NOMO-1 treated with dmso at 0.1 percent for 144 hours (cell line): ENCODE results near the gene DEDD2.

Experiments
- DNase-seq: peaks from one replicate; lab custom pipeline; 2025; ENCODE audit not compliant: unreplicated experiment; lab: John Stamatoyannopoulos, UW

DEDD2 gene

DNA sequence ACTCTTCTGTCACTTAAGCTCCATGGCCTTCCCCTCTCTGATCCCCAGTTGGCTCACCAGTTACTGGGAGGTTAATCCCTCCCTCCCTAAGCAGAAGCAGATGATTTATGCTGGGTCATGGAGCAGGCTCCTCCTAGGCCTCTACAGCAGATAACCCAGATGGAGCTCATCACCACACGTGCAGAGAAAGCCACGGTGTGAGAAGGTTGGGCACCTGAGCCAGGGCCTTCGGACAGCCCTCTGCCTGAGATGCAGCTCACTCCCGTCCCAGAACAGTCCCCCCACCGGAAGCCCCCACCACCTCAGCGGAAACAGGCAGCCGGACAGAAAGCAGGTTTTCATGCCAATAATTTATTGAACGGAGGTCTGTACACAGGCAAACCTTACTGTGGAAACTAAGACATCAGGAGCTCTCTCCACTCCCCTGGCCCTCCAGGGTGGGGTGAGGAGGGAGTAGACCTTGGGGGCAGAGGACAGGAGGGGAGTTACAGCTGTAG is 12.4 kb upstream of the DEDD2 start:
- no peak for DNase-seq

DNA sequence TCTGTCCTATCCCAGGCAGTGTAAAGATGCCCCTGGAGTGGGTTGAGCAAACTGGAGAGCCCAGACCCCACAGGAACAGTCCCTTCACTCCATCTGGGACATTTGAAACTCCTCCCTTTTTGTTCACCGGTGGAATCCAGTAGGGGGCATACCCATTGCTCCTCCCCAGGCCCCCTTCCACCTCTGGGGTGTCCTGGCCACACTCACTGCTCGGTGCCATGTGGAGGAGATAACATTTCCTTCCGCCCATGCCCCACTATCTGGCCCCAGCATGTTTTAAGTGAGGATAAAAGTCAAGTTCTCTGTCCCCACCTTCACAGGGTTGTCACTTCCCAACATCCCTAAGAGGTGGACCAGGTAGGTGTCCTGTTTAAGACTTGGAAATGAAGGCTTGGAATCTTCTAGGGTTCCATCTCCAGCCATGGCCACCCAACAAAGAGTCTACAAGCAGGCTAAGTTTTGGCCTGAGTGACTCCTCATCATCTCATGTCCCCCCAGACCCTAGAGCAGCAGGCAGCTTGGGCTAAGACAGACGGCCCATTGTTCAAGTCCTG is 11.9 kb upstream of the DEDD2 start:
- DNase-seq, result no peak

DNA sequence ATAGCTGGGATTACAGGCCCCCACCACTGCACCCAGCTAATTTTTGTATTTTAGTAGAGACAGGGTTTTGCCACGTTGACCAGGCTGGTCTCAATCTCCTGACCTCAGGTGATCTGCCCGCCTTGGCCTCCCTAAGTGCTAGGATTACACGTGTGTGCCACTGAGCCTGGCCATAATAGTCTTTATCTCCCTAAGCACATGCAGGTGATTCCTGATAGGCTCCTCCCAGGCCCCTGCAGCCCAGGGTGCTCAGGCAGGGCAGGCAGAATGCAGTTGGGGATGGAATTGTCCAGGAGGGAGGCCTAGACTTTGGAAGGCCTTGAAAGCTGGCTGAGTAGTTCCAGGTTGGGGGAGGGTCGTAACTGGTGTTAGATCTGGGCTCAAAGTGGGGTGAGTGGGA is 11.2 kb upstream of the DEDD2 start:
- DNase-seq, result no peak

DNA sequence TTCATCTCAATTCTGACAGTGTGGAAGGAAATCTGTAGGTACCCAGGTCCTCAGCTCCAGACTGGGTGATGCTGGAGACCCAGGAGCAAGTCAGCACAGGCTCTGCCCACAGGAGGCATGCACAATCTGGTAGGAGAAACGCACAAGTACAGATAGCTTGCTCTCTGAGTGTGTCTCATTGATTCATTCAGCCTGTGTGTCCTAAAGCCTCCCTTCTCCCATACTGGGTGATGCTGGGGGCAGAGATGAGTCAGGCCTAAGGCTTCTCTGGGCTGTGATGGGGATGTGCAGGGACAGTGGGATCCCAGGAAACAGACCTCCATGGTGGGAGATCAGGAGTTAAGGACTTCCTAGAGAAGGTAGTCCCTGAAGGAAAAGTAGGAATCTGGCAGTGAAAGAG is 9.4 kb upstream of the DEDD2 start:
- DNase-seq, result no peak

DNA sequence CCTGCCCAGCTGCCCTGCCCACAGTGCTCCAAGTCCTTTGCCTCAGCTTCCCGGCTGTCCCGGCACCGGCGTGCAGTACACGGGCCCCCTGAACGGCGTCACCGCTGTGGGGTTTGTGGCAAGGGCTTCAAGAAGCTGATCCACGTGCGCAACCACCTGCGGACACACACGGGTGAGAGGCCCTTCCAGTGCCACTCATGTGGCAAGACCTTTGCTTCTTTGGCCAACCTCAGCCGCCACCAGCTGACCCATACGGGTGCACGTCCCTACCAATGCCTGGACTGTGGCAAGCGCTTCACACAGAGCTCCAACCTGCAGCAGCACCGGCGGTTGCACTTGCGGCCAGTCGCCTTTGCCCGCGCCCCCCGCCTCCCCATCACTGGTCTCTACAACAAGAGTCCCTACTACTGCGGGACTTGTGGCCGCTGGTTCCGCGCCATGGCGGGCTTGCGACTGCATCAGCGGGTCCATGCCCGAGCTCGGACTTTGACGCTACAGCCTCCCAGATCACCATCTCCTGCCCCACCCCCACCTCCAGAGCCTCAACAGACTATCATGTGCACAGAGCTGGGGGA is 8.3 kb upstream of the DEDD2 start:
- no peak for DNase-seq

DNA sequence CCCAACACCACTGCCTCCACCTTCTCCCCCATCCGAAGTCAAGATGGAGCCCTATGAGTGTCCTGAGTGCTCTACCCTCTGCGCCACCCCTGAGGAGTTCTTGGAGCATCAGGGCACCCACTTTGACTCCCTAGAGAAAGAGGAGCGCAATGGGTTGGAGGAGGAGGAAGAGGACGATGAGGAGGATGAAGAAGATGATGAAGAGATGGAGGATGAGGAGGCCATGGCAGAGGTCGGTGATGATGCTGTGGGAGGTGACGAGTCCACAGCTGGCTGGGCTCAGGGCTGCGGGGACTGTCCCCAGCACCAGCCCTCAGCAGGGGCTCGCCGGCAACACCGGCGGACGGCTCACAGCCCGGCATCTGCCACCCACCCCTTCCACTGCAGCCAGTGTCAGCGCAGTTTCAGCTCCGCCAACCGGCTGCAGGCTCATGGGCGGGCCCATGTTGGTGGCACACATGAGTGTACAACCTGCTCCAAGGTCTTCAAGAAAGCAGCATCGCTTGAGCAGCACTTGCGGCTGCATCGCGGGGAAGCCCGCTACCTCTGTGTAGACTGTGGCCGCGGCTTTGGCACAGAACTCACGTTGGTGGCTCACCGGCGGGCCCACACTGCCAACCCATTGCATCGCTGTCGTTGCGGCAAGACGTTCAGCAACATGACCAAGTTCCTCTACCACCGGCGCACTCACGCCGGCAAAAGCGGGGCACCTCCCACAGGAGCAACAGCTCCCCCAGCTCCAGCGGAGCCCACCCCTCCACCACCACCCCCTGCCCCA is 7.7 kb upstream of the DEDD2 start:
- no peak for DNase-seq

DNA sequence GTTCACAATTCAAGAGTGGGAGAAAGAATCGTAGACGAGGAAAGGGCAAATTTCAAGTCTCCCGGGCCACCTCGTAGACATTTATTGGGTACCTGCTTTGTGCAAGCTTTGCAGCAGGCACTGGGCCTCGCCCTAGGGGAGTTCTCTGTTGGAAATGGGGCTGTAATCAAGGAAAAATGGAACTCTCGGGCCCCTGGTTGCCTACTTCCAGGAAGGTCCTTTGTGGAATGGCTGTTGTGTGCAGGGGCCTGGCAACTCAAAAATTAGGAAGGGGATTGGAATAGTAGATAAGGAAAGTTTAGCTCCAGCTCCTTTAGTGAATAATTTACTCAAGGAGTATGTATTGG is 3.2 kb upstream of the DEDD2 start:
- DNase-seq, result no peak

DNA sequence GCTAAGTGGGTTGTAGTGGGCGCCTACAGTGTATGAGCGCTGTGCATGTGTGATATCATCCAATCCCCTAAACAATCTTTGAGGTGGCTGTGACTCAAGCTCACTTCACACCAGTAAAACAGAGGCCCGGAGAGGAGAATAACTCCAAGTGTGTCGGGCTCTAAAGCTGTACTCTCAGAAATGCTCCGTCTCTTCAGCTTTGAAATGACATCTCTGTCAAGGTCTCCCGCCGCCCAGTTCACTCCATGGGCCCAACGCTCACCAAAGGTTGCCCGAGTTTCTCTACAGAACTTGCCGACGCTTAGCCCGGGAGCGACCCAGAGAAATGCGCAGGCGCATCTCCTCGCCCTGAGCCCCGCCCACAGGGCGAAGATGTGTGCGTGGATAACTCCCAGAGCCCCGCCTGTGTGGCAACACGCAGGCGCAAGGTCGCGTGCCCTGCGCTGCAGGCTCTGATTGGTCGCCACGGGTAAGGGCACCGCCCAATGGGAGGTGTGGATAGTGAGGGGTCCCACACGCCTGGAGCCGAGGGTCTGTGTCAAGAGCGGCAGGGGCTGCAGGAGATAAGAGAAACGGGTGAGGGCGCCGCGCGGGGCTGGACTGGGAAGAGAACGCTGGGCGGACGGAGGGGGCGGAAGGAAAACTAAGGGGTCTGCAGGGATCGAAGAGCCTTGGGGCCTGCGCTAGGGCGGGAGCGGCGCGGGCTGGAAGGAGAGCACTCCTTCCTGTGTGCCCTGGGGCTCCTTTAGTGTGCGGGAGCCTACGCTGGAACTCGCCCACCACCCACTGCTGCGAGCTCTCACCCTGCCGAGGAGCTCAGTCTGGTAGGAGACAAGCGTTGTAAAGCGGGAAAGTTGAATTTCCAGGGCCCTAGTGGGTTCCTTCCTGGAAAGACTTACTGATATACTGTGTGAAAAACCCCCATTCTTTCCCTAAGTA is 2.6 kb upstream of the DEDD2 start, which contains the start of gene ZNF526:
TSS of gene ZNF526 (plus strand) at position 501 of the 939 bp plus-strand sequence. CDS start 4,092 bp downstream, outside the sequence.
- peak; percentile 96 for DNase-seq

DNA sequence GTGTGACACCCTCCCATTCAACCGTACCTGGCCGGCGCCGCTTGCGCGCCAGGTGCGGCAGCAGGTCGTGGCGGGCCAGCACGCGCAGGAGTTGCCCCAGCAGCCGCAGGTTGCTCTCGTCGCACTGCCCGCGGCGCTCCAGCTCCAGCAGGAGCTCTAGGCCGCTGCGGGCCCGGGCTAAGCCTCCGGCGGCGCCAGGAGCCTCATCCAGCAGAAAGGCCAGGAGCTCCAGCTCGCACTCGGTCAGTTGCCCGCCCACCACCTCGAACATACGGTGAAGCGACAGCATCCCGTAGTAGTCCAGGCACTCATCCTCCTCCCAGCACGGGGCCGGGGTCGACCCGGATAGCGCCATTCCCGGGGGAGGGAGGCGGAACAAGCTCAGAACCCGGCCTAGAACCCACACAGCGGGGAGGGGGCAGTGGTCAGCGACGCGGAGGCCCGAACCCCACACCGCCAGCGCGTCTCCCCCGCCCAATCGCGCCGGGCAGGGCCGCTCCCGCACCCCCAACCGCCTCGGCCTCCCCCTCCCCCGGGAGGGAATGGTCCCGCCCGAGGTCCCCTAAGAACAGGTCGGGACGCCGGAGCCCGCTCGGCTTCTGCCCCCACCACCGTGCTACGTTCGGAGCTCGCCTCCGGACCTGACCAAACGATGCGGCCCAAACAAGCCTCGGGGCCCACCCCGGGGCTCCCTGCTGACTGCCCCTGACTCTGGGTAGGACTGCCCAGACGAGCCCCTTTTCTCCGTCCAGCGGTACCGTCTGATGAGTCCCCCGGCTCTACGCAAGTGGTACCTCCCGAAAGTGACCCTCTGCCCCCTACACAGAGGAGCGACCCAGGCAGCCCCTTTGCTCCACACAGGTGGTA is 591 bp downstream of the DEDD2 start:
- no peak for DNase-seq

DNA sequence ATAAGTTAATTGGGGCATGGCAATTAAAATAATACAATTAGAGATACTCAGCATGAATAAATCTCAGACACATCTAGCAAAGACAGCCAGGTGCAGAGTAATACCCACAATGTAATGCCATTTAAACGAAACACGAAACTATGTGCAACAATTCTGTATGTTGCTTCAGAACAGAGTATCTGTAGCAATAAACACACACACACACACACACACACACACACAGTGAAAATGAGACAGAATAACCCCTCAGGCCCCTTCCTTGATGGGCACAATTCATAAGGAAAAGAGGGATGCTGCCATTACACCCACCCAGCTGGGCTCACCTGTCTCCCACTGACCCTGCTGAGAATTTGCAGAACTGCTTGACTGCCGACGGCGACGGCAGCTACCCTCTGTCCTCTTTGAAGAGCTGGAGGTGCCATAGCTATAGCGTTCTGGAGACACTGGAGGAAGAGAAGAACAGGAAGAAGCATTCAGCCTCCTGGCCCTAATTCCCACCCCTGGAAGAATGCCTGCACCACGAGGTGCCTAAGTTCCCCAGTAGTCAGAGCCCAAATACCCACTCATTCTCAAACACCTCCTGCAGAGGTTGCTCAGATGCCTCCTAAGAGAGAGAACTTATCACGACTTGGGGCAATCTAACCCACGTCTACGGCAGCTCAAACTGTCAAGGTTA is 2.5 kb downstream of the DEDD2 start:
- DNase-seq, result no peak

DNA sequence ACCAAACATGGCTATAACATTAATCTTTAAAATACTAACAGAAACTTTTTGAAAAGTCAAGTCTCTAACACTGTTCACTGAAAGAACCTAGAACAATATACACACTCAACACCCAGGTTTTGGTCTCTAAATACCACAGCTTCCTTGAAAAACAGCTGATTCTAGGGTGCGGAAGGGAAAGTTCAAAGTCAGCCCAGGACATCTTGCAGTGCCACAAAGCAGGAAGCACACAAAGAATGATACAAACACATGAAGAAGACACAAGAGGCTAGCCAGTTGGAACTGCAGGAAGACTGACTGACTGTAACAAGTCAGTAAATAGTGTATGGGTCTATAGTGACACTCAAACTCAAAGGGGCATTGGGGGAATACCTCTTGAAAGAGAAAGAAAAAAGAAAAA is 4.6 kb downstream of the DEDD2 start:
- DNase-seq, result no peak

DNA sequence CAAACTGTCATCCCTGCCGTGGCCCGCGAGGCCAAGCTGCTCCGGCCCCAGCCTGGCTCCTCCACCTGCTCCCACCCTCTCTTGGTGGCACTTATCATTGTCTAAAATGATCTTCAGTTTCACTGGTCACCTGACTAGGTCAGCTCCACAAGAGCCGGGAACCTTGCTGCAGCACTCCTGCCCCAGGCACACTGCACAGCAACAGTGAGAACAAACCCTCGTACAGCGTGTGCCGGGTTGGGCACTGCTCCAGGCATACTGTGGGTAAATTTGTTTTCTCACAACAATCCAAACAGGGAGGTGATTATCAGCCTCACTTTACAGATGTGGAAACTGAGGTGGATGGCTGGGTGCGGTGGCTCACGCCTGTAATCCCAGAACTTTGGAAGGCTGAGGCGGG is 8.9 kb downstream of the DEDD2 start:
- no peak for DNase-seq

DNA sequence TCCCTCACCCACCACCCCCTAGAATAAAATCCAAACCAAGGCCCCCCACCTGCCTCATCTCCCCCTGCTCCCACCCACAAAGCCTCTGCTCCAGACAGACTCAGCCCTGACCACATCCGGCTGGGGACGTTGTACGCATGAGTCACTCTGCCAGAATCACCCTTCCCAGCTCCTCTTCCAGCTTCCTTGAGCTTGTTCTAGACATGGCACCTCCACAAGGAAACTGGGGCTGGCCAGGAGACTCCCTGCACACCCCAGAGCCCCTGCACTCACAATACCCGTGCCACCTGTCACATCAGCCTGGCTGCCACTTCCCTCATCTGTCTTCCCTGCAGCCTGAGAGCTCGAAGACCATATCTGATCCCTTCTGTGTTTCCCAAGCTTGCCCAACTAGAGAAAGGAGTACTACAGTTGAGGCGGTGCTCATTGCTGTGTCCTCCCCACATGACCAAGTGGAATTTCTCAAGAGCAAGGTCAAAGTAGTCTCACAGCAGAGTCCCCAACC is 9.7 kb downstream of the DEDD2 start:
- peak; percentile 9 for DNase-seq

DNA sequence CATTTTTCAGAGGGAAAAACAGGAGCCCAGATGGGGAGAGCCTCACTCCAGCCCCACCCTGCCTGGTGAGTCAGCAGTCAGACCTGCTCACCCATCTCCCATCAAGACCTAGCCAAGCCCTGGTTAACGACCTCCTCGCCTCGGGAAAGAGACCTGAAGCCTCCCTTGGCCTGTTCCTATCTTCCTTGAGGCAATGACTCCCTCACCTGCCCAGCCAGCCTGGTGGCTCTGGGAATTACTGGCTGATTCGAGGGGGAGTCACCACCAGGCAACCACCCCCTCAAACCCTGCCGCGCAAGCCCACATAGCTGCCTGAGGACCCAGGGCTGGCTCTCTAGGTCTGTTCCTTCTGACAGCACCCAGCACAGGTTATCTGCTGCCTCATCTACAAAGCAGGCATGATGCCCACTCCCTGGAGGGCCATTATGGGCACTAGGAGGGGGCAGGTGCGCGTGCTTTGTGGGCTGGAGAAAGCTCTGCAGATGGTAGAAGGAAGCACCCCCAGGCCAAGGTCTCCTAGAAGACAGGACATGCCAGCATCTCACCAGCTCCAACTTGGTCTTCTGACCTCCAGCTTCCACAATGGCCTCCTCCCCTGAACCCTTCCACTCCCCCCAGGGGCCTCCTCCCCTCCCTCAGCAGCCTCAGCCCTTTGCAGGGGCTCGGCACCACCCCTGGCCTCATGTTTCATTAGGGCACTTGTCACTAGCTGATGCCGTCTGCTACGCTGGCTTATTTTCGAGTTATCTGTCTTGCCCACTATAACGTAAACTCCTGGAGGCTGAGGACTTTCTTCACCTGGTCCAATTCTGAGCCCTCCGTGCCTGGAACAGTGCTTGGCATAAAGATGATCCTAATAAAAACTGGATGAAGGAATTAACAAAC is 10.4 kb downstream of the DEDD2 start:
- no peak for DNase-seq

DNA sequence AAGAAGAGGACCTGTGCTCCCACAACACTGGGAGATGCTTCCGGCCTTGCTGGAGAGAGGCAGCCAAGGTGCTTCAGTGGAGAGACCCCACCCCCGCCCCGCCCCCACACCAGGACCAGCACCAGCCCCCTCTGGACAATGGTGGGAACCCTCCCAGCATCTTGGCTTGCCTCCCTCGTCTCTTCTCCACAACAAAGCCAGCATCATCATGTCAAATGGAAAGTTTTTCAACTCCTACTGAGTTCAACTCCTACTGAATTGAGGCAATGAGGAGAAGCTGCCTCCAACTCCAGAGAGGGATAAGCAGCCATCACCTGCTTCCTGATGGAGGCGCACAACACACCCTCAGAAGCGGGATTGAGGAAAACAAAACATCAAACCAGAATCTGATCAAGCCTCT is 12.8 kb downstream of the DEDD2 start:
- DNase-seq, result no peak

DNA sequence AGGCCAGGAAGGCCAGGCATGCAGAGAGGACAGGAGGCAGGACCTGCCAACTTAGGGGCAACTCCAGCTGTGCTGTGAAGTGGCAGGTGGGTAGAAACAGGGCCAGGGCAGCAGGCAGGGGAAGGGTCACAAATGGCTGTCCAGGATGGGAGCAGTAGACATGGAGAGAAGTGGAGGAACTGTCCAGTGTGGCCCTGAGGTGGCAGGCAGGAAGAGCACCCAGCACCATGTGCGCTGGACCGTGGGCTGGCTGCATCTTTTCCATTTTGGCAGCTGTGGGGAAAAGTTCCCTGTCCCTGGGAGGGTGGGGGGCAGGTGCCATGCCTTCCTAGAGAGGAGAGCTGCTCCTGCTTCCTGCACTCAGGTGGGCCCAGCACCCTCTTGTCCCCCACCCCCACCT is 13.8 kb downstream of the DEDD2 start:
- DNase-seq, result no peak

DNA sequence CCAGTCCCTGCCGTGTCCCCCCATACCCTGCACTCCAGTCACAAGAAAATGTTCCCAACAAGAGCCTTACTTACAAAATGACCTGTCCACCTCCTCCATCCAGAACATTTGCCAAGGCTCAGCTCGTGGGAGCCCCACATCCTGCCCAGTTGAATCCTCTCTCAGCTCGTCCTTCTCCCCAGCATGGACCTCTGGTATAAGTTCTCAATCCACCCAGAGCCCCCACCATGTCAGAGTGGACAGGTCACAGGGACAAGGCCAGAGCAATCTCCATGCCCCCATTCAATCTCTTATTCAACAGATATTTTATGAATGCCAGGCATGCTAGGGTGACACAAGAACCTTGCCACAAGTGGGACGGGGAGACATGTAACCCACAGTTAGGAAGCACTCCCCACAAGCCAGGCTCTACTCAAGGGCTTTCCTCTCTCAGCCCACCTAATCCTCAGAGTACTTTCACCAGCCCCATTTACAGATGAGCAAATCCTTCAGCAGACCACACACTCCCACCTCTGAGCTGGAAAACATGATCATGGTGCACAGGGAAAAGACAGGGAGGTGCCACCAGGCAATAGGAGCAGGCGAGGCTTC is 15.1 kb downstream of the DEDD2 start:
- no peak for DNase-seq
